Measurements from ENCODE around the gene MAN1A2. TPM values are rescaled to one million over a fixed set of nuclear protein-coding genes. Genes with fewer than 3 reads are reported as not detected.

MAN1A2 gene
- total and polyA plus RNA-seq, 8 donors = 3.5 to 83.2 (median 17.0) TPM

- TF ChIP-seq POLR2A (IDR thresholded peaks at IDR 0.05) (no peak), POLR2AphosphoS5 (IDR thresholded peaks at IDR 0.05) (no peak), CTCF (IDR thresholded peaks at IDR 0.05) (no peak), EP300 (IDR thresholded peaks at IDR 0.05) (no peak)
- Histone ChIP-seq H3K27me3 (no peaks in the 10 kb centered on the region), H3K4me1 (no peaks in the 10 kb centered on the region), H3K27ac (no peak overlapping the region), H3K9me3 (peaks cover 0 to 34% (median 18%) of the 10 kb centered on the region in 4 donors), H3K36me3 (peaks cover 0 to 31% (median 23%) of the 10 kb centered on the region in 4 donors), H3K4me3 (no peak overlapping the region)
- intact Hi-C loops (cut with DNase I; ENCODE audit: low total_unique reads) = no loop called here
- no peak for DNase-seq
Measured at GRCh38 chr1:117427297-117427696, 60.0 kb downstream of the MAN1A2 start.

- Histone ChIP-seq H3K4me1 (no peaks in the 10 kb centered on the region), H3K27ac (no peak overlapping the region), H3K9me3 (no peaks in the 10 kb centered on the region), H3K36me3 (no peaks in the 10 kb centered on the region), H3K4me3 (no peak overlapping the region), H3K27me3 (no peaks in the 10 kb centered on the region)
- DNase-seq = no peak
- no peak for TF ChIP-seq CTCF (IDR thresholded peaks at IDR 0.05)
- TF ChIP-seq EP300 (IDR thresholded peaks at IDR 0.05) = no peak
- WGBS, 5 donors = 50 to 79% (median 58%) methylated on average over 1 of the region's 1 CpG
- intact Hi-C loops (cut with DNase I; ENCODE audit: low total_unique reads) = no loop called here
Measured at GRCh38 chr1:117433943-117434342, 66.7 kb downstream of the MAN1A2 start.

- no peak for TF ChIP-seq POLR2A (IDR thresholded peaks at IDR 0.05)
- TF ChIP-seq POLR2AphosphoS5 (IDR thresholded peaks at IDR 0.05) = no peak
- TF ChIP-seq CTCF (IDR thresholded peaks at IDR 0.05) = no peak
- TF ChIP-seq EP300 (IDR thresholded peaks at IDR 0.05) = no peak
- no peaks in the 10 kb centered on the region for H3K27me3 ChIP-seq
- H3K36me3 ChIP-seq = no peaks in the 10 kb centered on the region
- no peak for DNase-seq
- H3K4me1 ChIP-seq = peaks cover 0 to 6% (median 0%) of the 10 kb centered on the region in 4 donors
- no peak overlapping the region for H3K27ac ChIP-seq
- intact Hi-C loops (cut with DNase I; ENCODE audit: low total_unique reads) = no loop called here
- H3K9me3 ChIP-seq = no peaks in the 10 kb centered on the region
- H3K4me3 ChIP-seq = no peak overlapping the region
- WGBS, 5 donors = 95 to 100% (median 100%) methylated on average over 1 of the region's 1 CpG
Measured at GRCh38 chr1:117436513-117436912, 69.3 kb downstream of the MAN1A2 start.

GRCh38 chr1:117447661-117448060, 80.4 kb downstream of the MAN1A2 start:
- WGBS, 5 donors = 95 to 100% (median 97%) methylated on average over 2 of the region's 2 CpGs
- Histone ChIP-seq H3K27me3 (no peaks in the 10 kb centered on the region), H3K27ac (no peak overlapping the region), H3K4me1 (no peaks in the 10 kb centered on the region), H3K36me3 (peaks cover 0 to 40% (median 17%) of the 10 kb centered on the region in 4 donors), H3K4me3 (no peak overlapping the region), H3K9me3 (peaks cover 0 to 5% (median 0%) of the 10 kb centered on the region in 4 donors)
- no peak for TF ChIP-seq POLR2A (IDR thresholded peaks at IDR 0.05)
- no peak for TF ChIP-seq EP300 (IDR thresholded peaks at IDR 0.05)
- TF ChIP-seq CTCF (IDR thresholded peaks at IDR 0.05) = no peak
- TF ChIP-seq POLR2AphosphoS5 (IDR thresholded peaks at IDR 0.05) = no peak
- DNase-seq = no peak
- intact Hi-C loops (cut with DNase I; ENCODE audit: low total_unique reads) = no loop called here
